ENCODE data around the gene LRRN4CL.

The LRRN4CL gene

DNA sequence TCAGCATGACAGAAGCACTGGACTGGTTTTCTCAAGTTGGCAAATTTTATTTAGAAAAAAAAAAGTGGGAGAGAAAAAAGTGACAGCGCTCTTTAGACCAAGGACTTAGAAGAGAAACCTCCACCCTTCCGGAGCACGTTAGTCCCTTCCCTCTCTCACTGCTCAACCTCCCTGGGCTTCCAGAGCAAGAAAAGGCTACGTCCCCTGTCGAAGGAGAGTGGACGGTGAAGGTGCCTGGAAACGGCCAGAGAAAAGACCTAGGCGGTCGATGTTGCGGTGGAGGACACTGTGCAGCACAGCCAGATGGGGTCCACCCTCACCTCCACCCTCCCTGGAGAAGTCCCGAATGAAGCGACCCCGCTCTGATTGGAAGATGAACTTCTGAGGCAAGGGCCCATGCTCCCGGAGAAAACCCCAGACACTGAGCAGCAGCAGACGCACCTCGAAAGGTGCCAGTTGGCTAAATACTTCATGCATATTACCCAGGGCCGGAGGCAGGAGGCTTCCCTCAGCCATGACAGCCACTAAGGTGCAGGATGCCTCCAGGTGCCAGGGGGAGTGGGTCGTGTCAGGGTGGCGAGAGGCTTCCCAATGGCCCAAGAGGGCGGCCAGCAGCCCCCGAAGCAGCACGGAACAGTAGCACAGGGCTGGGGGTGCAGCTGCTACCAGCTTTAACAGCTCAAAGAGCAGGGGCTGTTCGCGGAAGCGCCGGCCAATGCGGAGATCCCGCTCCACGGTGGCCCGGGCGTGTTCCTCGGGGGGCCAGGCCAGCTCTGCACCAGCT, 42.3 kb downstream of the LRRN4CL start:
- no peak for DNase-seq (ENCODE audit: low read depth in 3 of 3)

DNA sequence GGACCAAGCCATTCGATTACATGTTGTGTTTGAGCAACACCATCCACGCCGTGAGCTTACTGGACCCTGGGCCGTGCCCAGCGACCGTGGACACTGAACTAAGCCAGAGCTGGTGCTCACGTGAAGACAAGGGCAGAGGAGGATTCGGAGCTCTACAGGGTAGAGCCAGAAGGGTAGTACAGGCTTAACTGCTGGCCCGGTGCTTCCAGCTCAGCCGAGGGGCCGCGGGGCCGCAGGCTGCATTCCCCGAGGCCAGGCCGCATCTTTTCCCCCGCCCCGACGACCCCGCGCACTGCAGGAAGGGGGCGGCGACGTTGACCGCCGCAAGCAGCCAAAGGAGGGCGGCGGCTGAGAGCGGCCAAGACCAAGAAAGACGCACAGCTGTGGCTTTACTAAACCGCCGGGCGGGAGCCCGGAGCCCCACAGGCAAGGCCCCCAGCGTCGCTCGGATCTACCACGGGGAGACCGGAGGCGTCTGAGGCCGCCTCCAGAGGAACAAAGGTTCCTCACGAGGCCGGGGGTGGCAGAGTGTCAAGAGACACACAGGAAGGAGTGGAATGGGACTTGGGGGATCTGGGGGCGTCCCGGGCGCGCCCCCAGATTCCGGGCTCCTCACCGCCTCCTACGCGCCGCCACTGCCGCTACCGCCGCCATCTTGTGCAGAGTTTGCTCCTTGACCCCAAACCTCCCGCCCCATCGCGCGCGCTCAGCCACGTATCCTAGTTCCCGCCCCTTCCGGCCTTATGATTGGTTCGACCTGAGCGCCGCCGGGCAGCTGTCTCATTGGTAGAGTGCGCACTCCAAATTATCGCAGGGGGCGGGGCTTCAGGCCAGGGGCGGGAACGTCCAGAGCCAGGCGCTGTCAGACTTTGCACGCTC, 43.1 kb downstream of the LRRN4CL start, which contains the start of gene GANAB:
Gene GANAB, minus strand, starts transcription at position 668 of the 879 bp plus-strand sequence. Its CDS starts 14 bp downstream, at position 654.
- peak; percentile 98 to 100 (median 100) for DNase-seq (ENCODE audit: low read depth in 3 of 3)

DNA sequence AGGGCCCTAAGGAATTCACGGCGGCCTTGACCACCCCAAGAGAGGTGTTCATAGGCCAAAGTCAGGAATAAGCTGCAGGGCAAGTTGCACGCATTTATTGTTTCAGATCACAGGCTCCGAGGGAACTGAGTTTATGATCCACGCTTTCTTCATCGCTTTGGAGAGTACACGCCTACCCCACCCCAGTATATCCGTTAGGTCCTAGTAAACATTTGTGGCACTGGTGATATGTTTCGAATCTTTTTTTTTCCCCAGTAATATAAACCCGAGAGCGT, 43.7 kb downstream of the LRRN4CL start:
- DNase-seq (ENCODE audit: low read depth in 3 of 3): no peak

DNA sequence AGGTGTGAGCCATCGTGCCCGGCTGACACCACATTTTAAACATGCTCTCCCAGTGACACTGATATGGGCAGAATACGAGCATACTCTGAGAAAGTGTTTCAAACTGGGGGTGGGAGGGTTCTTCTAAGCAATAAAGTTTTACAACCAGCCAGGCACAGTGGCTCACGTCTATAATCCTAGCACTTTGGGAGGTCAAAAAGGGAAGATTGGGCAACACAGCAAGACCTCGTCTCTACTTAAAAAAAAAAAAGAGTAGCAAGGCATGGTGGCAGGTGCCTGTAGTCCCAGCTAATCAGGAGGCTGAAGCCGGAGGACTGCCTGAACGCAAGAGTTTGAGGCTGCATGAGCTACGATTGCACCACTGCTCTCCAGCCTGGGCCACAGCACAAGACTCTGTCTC, 45.1 kb downstream of the LRRN4CL start:
- no peak for DNase-seq (ENCODE audit: low read depth in 3 of 3)

Measured in stimulated activated CD4-positive, alpha-beta T cell treated with anti-CD3 and anti-CD28 coated beads, TNF-alpha, amount 100 ng/mL, for 24 hours (primary cell).